HCT116 (cell line): ENCODE measurements around the gene SEC23A. TPM values are rescaled to one million over a fixed set of nuclear protein-coding genes. Genes with fewer than 3 reads are reported as not detected.

Experiments used
- ATAC-seq: fragments of 200-7000 bp; cut with Tn5 transposase; 2 replicates; pipeline ENCODE4 v1.9.1; 2020; ENCODE audit warnings: mild to moderate bottlenecking, moderate library complexity
- BruUV-seq: library from RNA; stranded (reverse); fragments of 400-500 nt; replicated peaks from 2 replicates; lab custom pipeline; 2021; lab: Mats Ljungman, UMichigan
- CTCF ChIA-PET: fragments of 300-600 bp; sonication (Branson Sonifier 250); formaldehyde crosslinking; loops from one replicate; lab custom pipeline; 2021; ENCODE audit warnings: antibody characterized with exemption; lab: Charles Lee
- POLR2A ChIA-PET: fragments of 300-600, 350-600 bp; sonication (Branson Sonifier 250); formaldehyde crosslinking; loops from one replicate; lab custom pipeline; 2021; ENCODE audit warnings: antibody characterized with exemption; lab: Charles Lee
- RAD21 ChIA-PET, 2 experiments: fragments of 300-600 bp; sonication (Branson Sonifier 250); formaldehyde crosslinking; loops; one replicate each; lab custom pipeline; 2023; ENCODE audit warnings: low total read pairs in 2 of 2; ENCODE audit not compliant: uncharacterized antibody in 2 of 2, unreplicated experiment in 2 of 2, low non-redundant PET in 1 of 2; lab: Charles Lee
- DNase-seq: peaks from one replicate; pipeline ENCODE4 v3.0.0-alpha.2; 2010; ENCODE audit warnings: low read depth, low spot score
- H2AFZ ChIP-seq: fragments of 200-600 bp; shearing (Covaris generic), sonication (generic); 2 replicates; pipeline ENCODE4 v1.6.1; 2017; ENCODE audit warnings: low read depth, mixed run types, mixed read lengths, antibody characterized with exemption, low read length; ENCODE audit not compliant: poor library complexity, severe bottlenecking
- H3K27ac ChIP-seq: 2 replicates; pipeline ENCODE4 v1.5.1; 2012; ENCODE audit warnings: low read depth, low read length
- H3K27me3 ChIP-seq: fragments of 200-600 bp; sonication (generic); 2 replicates; pipeline ENCODE4 v1.6.1; 2016; ENCODE audit warnings: mixed run types, low read length, mixed read lengths; ENCODE audit not compliant: insufficient read depth
- H3K36me3 ChIP-seq, 2 experiments: fragments of 200-500 bp in 1 of 2; fragments of 200-600 bp in 1 of 2; sonication (Bioruptor generic) in 1 of 2; sonication (generic) in 1 of 2; 2 replicates each; pipeline versions ENCODE4 v1.5.1 to v1.6.1; 2014 to 2016; ENCODE audit warnings: low read length in 2 of 2, inconsistent platforms in 1 of 2, mixed read lengths in 1 of 2, mixed run types in 1 of 2; ENCODE audit not compliant: insufficient read depth in 2 of 2, control insufficient read depth in 1 of 2
- H3K4me1 ChIP-seq, 2 experiments: fragments of 200-600 bp in 1 of 2; sonication (generic) in 1 of 2; 2 replicates each; pipeline versions ENCODE4 v1.5.1 to v1.6.1; 2012 to 2017; ENCODE audit warnings: low read length in 2 of 2, inconsistent platforms in 1 of 2, mild to moderate bottlenecking in 1 of 2, mixed read lengths in 1 of 2, mixed run types in 1 of 2, moderate library complexity in 1 of 2; ENCODE audit not compliant: insufficient read depth in 2 of 2, control insufficient read depth in 1 of 2
- H3K4me2 ChIP-seq: fragments of 200-600 bp; sonication (generic); 2 replicates; pipeline ENCODE4 v1.6.1; 2017; ENCODE audit warnings: mixed run types, low read length, mixed read lengths
- H3K4me3 ChIP-seq, 2 experiments: fragments of 200-600 bp in 1 of 2; sonication (generic) in 1 of 2; replicated peaks in 1 of 2; 2 replicates each; pipeline ENCODE4 v1.5.1; 2011 to 2016; ENCODE audit warnings: low read length in 2 of 2, control low read depth in 1 of 2, low read depth in 1 of 2, mild to moderate bottlenecking in 1 of 2, mixed read lengths in 1 of 2, mixed run types in 1 of 2
- H3K79me2 ChIP-seq: fragments of 200-600 bp; sonication (generic); 2 replicates; pipeline ENCODE4 v1.6.1; 2017; ENCODE audit warnings: mild to moderate bottlenecking, mixed run types, low read length, moderate library complexity, mixed read lengths; ENCODE audit not compliant: insufficient read depth
- H3K9ac ChIP-seq: fragments of 200-600 bp; sonication (generic); 2 replicates; pipeline ENCODE4 v1.6.1; 2016; ENCODE audit warnings: low read length, mixed read lengths
- H3K9me2 ChIP-seq: fragments of 200-600 bp; sonication (generic), shearing (Covaris generic); 2 replicates; pipeline ENCODE4 v1.6.1; 2017; ENCODE audit warnings: mixed run types, mild to moderate bottlenecking, moderate library complexity; ENCODE audit not compliant: insufficient read depth
- H3K9me3 ChIP-seq, 2 experiments: fragments of 200-500 bp in 1 of 2; fragments of 200-600 bp in 1 of 2; sonication (Bioruptor generic) in 1 of 2; sonication (generic) in 1 of 2; 2 replicates each; pipeline ENCODE4 v1.6.1; 2014 to 2017; ENCODE audit warnings: low read length in 2 of 2, mixed read lengths in 2 of 2, inconsistent platforms in 1 of 2, low read depth in 1 of 2, mild to moderate bottlenecking in 1 of 2, mixed run types in 1 of 2, moderate library complexity in 1 of 2; ENCODE audit not compliant: control insufficient read depth in 1 of 2, insufficient read depth in 1 of 2
- H4K20me1 ChIP-seq: fragments of 200-600 bp; sonication (generic), shearing (Covaris generic); 2 replicates; pipeline ENCODE4 v1.6.1; 2017; ENCODE audit warnings: mixed run types, mild to moderate bottlenecking, moderate library complexity; ENCODE audit not compliant: insufficient read depth
- JUND ChIP-seq: IDR thresholded peaks from 2 replicates; pipeline ENCODE4 v1.6.1; 2012
- POLR2A ChIP-seq: IDR thresholded peaks from 2 replicates; pipeline ENCODE4 v1.7.0; 2011; ENCODE audit warnings: borderline replicate concordance; ENCODE audit not compliant: insufficient read depth, insufficient read length; ENCODE audit errors: extremely low read depth
- SIN3A ChIP-seq: IDR thresholded peaks from 2 replicates; pipeline ENCODE4 v1.6.1; 2012; ENCODE audit warnings: low read depth
- ZNF274 ChIP-seq: fragments of 200-500 bp; sonication (Bioruptor generic); IDR thresholded peaks from 2 replicates; pipeline ENCODE4 v1.6.1; 2014; ENCODE audit warnings: mild to moderate bottlenecking, low read depth, low read length, inconsistent platforms
- intact Hi-C: fragments of 100-400 bp; cut with micrococcal nuclease; formaldehyde crosslinking; loops from 2 replicates; pipeline ENCODE4 v1.10.0; 2022
- total RNA-seq: library from RNA; stranded (reverse); gene quantifications from one replicate; pipeline ENCODE4 v1.2.1, GENCODE V29; 2021; ENCODE audit not compliant: unreplicated experiment
- TF ChIP-seq, protein P1 (sequence below): IDR thresholded peaks from 2 replicates; pipeline ENCODE4 v1.6.1; 2012; ENCODE audit warnings: low read depth
- TF ChIP-seq, protein P2 (sequence below): IDR thresholded peaks from 2 replicates; pipeline ENCODE4 v1.6.1; 2012

Gene SEC23A
- total RNA-seq, 1 experiment from 2014 or later, result 81.7 TPM

DNA sequence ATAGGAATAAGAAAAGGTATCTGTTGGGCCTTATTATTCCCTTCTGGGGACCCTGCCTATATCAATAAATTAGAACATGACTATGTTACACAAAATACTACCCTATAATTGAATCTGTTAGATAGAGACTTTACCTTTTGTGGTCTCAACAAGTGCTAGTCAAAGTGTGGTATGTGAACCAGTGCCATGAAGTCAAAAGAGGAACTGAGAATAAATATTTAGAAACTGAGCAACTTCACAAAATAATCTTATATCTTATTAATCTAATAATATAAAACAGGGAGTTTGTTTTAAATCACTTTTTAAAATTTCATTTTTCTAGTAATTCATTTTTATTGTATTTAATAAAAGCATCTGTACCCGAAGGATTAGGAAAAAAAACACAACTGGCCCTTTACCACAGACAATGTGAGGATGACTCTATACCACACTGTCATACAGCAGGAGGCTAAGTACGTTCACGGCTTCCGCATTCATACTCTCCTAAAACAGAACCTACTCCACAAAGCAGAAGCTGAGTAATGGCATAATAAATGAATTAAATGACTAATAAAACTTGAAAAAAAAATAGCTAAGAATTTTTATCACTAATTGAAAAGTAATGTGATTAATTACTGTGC, 42.1 kb downstream of the SEC23A start:
- no peaks in the 10 kb centered on the region for H3K27me3 ChIP-seq
- H3K27ac ChIP-seq, result no peak overlapping the region
- POLR2A ChIA-PET, result no interaction called here
- no TSS peak for BruUV-seq
- DNase-seq (no peak), ATAC-seq (no peak)
- intact Hi-C loops, result no loop called here
- no peaks in the 10 kb centered on the region for H3K4me1 ChIP-seq
- H3K9ac ChIP-seq, result no peak overlapping the region
- TF ChIP-seq SIN3A (no peak), JUND (no peak), POLR2A (no peak), ZNF274 (no peak)
- TF ChIP-seq, protein P1, sequence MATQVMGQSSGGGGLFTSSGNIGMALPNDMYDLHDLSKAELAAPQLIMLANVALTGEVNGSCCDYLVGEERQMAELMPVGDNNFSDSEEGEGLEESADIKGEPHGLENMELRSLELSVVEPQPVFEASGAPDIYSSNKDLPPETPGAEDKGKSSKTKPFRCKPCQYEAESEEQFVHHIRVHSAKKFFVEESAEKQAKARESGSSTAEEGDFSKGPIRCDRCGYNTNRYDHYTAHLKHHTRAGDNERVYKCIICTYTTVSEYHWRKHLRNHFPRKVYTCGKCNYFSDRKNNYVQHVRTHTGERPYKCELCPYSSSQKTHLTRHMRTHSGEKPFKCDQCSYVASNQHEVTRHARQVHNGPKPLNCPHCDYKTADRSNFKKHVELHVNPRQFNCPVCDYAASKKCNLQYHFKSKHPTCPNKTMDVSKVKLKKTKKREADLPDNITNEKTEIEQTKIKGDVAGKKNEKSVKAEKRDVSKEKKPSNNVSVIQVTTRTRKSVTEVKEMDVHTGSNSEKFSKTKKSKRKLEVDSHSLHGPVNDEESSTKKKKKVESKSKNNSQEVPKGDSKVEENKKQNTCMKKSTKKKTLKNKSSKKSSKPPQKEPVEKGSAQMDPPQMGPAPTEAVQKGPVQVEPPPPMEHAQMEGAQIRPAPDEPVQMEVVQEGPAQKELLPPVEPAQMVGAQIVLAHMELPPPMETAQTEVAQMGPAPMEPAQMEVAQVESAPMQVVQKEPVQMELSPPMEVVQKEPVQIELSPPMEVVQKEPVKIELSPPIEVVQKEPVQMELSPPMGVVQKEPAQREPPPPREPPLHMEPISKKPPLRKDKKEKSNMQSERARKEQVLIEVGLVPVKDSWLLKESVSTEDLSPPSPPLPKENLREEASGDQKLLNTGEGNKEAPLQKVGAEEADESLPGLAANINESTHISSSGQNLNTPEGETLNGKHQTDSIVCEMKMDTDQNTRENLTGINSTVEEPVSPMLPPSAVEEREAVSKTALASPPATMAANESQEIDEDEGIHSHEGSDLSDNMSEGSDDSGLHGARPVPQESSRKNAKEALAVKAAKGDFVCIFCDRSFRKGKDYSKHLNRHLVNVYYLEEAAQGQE, result no peak
- TF ChIP-seq, protein P2, sequence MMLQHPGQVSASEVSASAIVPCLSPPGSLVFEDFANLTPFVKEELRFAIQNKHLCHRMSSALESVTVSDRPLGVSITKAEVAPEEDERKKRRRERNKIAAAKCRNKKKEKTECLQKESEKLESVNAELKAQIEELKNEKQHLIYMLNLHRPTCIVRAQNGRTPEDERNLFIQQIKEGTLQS, result no peak
- RAD21 ChIA-PET, result no interaction called here
- no peak overlapping the region for H3K4me2 ChIP-seq
- H3K36me3 ChIP-seq, result peaks cover 26 to 31% of the 10 kb centered on the region in 2 experiments
- CTCF ChIA-PET, result no interaction called here
- no peak overlapping the region for H2AFZ ChIP-seq
- H3K4me3 ChIP-seq, result no peak overlapping the region
- H4K20me1 ChIP-seq, result no peaks in the 10 kb centered on the region
- no peaks in the 10 kb centered on the region for H3K79me2 ChIP-seq
- peaks cover 3 to 8% of the 10 kb centered on the region in 2 experiments; a peak in 3 of 4 replicates for H3K9me3 ChIP-seq
- H3K9me2 ChIP-seq, result no peaks in the 10 kb centered on the region
